Endometrium (tissue), 2 donors: ENCODE measurements around the gene NKD1.
"Not testable (repeated sequence)": the region's sequence is repeated elsewhere in the genome, so short reads cannot be mapped to it uniquely, and the experiment has no call there.

Source experiments
- FAIRE-seq: peaks from 2 replicates; lab custom pipeline; 2012; peaks lifted over from hg19 to GRCh38; lab: Jason Lieb, UNC
- donor health status: control.
- donor health status: control.

NKD1 gene

DNA sequence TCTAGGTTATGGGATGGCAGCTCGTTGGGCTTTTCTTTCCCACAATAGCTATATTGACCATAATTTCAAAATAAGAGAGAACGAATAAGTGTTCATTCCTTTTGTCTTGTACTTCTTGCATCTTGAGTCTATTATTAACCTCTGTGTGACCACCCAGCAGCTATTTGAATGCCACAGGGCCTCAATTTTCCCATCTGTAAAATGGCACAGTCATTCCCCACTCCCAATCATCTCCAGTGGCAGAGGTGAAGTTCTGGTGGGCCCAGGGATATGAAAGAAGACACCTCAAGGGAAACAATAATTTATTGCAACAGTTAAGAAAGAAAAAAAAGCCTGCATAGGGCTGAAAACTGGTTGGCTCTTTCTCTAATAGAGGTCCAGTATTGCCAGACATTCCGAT lies 28.6 kb upstream of the NKD1 start:
- FAIRE-seq: no peak

DNA sequence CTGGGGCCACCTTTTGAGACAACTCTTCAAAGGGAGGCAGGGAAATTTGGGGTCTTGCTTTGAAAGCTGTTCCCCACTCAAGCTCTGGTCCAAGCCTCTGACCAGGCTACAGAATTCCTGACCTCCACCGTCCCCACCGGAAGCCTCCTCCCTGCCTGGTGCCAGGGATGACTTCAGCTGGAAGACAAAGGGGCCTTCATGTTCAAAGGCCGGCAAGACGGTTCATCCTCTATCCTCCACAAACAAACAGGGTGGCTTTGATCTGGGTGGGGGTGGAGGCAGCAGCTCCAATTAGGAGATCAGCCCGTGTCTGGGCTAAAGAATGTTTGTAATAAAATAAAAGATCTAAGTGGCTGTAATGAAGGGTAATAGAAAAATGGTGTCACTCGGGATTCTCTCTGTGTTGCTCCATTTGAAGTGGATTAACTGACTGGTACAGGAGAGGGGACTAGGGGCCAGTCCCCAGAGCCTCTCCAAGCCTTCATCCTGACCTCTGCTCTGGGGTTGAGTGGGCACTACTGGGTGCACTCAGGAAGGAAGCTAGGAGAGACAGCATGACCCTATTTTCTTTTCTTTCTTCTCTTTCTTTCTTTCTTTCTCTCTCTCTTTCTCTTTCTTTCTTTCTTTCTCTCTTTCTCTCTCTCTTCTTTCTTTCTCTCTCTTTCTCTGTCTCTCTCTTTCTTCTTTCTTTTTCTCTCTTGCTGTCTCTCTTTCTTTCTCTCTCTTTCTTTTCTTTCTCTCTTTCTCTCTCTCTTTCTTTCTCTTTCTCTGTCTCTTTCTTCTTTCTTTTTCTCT lies 27.5 kb upstream of the NKD1 start:
- no peak for FAIRE-seq

DNA sequence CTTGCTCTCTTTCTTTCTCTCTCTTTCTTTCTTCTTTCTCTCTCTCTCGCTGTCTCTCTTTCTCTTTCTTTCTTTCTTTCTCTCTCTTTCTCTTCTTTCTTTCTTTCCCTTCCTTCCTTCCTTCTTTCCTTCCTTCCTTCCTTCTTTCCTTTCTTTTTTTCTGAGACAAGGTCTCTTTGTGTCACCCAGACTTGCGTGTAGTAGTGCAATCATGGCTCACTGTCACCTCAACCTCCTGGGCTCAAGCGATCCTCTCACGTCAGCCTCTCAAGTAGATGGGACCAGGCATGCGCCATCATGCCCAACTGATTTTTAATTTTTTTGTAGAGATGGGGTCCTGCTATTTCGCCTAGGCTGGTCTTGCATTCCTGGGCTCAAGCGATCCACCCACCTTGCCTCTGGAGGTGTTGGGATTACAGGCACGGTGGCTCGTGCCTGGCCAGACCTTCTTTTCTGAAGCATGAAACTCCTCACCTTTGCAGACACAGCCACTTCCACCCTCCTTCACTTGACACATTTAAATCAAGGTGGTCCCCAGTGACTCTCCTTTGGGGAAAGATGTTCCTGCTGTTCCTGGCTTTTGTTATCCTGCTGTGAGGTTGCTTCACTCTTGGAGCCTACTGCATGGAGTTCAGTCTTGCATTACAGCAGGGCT lies 26.8 kb upstream of the NKD1 start:
- no peak for FAIRE-seq

GRCh38 chr16:50522324-50522723 lies 25.9 kb upstream of the NKD1 start:
- no peak for FAIRE-seq

- no peak for FAIRE-seq
These were observed 24.5 kb upstream of the NKD1 start for GRCh38 chr16:50523710-50524109.

DNA sequence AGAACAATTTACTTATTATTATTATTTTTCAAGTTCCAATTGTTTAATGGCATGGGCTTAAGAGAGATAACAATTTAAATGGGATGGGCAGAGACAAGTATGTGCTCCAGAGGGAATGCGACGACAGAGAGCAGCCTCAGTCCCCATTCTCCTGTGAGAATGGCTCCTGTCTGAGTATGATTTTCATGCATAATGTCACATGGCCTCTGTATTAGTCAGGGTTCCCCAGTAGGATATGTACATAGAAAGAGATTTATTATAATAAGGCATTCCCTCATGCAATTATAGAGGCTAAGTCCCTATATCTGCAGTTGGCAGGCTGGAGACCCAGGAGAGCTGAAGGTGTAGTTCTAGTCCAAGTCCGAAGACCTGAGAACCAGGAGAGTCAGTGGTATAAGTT lies 22.9 kb upstream of the NKD1 start:
- no peak for FAIRE-seq

DNA sequence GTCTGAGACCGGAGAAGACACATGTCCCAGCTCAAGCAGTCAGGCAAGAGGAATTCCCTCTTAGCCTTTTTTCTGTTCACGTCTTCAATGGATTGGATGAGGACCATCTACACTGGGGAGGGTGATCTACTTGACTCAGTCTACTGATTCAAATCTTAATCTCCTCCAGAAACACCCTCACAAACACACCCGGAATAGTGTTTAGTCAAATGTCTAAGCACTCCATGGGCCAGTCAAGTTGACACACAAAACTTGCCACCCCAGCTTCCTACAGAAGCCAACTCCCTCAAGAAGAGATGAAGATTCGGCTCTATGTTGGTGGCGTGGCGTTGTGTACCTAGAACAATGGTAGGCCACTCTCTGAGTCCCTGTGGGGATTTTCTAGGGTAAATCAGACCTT lies 22.5 kb upstream of the NKD1 start:
- no peak for FAIRE-seq

DNA sequence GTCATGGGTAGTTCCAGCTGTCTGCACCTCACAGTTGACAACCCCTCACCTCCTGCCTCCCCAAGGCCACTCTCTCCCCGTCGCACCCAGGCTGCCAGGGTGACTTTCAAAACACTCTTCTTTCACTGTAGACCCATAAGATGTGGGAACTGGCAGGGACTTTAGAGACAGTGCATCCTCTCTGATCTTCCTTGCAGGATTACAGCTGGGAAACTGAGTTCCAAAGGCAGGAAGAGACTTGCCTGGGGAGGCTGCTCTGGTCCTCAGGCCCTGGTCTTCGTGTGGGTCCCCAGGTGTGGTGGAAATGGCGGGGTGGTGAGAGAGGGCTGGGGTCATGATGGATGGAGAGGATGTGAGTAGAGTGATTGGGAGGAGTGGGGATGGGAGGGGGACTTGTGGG lies 21.9 kb upstream of the NKD1 start:
- no peak for FAIRE-seq

GRCh38 chr16:50526796-50527195 lies 21.4 kb upstream of the NKD1 start:
- no peak for FAIRE-seq

- FAIRE-seq: no peak
These were observed 19.4 kb upstream of the NKD1 start for GRCh38 chr16:50528820-50529219.

GRCh38 chr16:50529334-50529733 lies 18.9 kb upstream of the NKD1 start:
- no peak for FAIRE-seq

- no peak for FAIRE-seq
These were observed 17.6 kb upstream of the NKD1 start for GRCh38 chr16:50530277-50531236.

GRCh38 chr16:50531359-50531758 lies 16.8 kb upstream of the NKD1 start:
- FAIRE-seq: no peak

- no peak for FAIRE-seq
These were observed 16.3 kb upstream of the NKD1 start for GRCh38 chr16:50531901-50532300.

DNA sequence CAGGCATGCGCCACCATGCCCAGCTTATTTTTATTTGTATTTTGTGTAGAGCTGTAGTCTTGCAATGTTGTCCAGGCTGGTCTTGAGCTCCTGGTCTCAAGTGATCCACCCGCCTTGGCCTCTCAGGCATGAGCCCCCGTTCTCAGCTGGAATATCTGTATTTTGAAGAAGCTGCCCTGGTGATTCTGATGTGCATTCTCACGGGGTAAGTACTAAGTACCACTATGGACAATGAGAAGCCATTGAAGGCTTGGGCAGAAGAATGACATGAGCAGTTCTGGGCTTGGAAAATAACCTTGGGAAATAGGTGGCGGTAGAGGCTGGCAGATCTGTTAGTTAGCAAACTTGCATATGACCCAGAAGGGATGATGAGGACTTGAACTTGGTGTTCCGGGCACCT lies 15.6 kb upstream of the NKD1 start:
- FAIRE-seq: no peak

DNA sequence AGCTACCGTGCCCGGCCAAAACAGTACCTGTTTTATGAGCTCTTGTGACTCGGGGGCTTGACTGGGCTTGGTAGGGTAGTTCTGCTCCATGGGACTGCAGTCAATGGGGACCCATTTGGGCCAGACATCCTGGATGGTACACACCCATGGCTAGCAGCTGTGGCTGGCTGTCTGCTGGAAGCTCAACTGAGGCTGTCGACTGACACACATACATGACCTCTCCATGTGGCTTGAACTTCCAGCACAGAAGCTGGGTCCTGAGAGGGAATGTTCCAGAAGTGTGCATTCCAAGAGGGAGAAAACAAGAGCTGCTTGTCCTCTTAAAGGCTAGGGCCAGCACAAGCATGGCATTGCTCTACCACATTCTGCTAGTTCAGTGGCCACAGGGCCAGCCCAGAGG lies 14.9 kb upstream of the NKD1 start:
- no peak for FAIRE-seq

GRCh38 chr16:50534091-50534490 lies 14.1 kb upstream of the NKD1 start:
- no peak for FAIRE-seq

DNA sequence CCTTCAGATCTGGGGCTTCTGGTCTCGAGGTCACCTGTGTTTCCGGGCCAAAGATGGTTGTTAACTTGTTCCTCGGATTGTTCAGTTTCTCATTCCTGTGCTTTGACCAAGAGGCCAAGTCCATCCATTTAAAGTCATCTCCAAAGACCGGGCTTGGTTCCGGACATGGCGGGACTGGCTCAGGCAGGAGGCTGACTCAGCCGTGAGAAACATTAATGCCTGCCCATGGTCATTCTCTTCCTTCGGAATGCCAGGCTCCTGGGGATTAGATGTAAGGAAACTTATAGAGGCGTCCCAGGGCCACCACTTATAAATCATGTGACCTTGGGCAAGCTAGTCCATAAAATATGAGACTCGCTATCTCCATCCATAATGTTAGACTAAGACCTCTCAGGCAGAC lies 13.6 kb upstream of the NKD1 start:
- FAIRE-seq: no peak

- no peak for FAIRE-seq
These were observed 13.2 kb upstream of the NKD1 start for GRCh38 chr16:50534958-50535357.

DNA sequence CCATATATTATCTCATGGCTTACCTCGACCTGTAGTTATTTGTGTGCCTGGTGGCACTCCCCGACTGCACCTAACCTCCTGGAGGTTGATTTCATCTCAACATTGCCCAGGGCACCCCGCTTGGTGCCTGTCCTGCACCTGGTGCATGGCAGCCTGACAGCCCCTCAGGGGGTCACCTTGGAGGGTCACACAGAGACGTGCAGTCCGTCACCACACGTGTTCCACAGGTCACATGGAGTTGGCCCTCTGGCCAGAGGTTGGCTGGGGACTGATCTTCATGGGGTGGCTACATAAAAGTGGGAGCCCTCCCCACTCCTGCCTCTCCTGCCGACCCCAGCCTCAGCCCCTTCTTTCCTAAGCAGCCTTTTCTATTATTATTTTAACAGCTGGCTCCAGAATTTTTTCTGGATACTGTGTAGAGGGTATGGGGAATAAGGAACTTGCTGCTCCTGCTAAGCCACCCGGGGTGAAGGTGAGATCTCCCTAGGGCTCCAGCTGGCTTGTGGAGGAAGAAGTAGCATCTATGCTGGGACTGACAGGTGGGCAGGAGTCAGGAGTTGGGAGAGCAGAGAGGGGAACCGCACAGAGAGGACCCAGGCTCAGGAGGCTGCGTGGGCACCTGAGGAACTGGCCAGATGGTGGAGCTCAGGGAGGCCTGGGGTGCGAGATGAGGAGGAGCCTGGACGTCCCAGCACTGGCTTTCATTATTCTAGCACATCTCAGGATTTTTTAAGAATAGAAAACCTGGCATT lies 12.5 kb upstream of the NKD1 start:
- no peak for FAIRE-seq

DNA sequence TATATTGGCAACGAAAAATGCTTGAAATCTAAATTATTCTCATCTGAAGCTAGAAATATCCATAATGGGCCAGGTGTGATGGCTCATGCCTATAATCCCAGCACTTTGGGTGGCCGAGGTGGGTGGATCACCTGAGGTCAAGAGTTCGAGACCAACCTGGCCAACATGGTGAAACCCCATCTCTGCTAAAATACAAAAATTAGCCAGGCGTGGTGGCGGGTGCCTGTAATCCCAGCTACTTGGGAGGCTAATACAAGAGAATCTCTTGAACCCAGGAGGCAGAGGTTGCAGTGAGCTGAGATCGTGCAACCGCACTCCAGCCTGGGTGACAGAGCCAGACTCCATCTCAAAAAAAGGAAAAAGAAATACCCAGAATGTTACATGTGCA lies 11.9 kb upstream of the NKD1 start:
- FAIRE-seq: not testable (repeated sequence)
